ENCODE data around the gene CPZ.
"Not testable (repeated sequence)": the region's sequence is repeated elsewhere in the genome, so short reads cannot be mapped to it uniquely, and the experiment has no call there.

The CPZ gene

DNA sequence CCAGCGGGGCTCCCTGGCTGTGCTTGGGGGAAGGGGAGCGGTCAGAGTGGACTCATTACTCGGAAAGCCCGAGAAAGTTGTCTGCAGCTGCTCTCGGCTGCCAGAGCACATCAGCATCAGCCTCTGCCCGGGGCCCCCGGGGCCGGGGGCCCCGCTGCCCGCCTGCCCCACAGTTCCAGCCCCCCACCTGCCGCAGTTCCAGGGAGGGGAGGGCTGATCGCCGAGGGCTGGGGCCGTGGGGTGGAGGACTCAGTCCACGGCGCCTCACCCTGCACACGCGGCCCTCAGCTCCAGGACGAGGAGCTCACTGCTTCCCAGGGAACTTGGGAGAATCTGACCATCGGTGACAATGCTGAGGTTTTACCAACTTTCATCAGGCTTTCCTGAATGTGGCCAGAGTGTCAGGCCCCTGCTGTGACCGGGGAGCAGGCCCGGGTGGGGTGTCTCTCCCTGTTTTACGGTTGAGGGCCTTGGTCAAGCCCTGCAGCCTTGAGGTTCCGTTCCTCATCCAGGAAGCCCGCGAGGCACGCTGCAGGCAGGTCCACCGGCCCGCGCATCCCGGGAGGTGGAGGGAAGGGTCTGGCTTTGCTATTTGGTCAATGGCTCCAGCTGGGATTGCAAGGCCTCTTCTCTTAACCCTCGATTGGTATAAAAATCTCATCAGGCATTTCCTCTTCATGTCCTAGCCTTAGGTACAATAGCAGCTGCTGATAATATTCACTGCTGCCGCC, 57.2 kb downstream of the CPZ start:
- no peak for DNase-seq (ENCODE audit: low read depth, low spot score)

DNA sequence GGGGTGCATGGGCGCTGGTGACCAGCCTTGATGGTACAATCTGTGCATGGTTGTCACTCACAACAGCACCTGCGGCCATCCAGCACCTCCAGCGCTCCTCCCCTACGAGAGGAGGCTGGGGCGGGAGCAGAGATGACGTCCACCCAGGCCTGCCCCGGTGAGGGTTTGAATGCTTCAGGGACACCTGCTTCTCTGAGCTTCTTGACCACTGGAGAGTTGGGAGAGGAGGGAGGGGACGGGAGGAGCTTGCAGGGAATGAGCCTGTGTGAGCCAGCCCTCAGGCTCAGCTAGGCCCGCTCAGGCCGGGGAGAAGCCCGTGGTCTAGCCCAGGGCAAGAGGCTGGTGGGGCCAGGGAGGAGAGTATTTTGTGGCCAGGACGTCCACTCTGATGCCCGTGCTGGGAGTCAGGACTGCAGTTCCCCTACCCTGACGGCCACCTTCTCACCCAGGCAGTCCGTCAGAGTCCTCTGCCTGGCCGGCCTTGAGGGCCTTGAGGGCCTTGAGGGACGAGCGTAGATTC, 59.2 kb downstream of the CPZ start:
- DNase-seq (ENCODE audit: low read depth, low spot score) = no peak

DNA sequence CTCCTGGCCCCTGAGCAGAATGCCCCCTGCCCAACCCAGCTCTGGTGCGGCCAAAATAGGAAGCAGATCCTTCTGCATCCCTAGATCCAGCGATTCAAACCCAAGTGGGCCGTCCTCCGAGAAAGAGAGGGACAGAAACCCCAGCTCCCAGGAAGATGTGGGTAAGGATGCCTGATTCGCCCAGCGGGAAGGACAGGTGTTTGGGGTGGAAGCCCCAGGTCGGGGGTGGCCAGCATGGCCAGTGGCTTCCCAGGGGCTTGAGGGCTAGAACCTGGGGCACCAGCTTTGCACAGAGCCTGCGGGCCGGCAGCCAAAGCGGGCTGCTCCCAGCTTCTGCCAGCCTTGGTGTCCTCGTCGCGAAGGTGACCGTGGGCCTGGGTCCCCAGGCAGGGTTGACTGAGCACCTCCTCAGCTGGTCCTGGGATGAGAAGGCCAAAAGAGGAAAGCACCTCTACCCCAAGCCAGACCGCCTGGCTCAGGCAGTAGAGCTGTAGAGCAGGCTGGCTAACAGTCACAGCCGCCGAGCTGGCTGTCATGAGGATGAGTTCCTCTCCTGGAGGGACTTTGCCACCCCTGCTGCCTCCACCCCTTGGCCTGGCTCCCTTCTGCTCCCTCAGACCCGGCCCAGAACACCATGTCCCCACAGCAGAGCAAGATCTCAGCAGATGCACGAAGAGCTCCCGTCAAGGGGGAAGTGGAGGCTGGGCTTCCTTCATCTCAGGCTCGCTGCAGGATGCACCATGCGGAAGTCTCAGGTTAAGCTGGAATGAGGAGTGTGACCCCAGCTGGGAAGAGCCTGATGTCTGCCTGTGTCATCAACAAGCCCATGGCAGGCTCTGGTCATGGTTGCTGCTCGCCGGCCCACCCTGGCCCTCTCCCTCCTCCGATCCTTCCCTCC, 59.9 kb downstream of the CPZ start:
- no peak for DNase-seq (ENCODE audit: low read depth, low spot score)

DNA sequence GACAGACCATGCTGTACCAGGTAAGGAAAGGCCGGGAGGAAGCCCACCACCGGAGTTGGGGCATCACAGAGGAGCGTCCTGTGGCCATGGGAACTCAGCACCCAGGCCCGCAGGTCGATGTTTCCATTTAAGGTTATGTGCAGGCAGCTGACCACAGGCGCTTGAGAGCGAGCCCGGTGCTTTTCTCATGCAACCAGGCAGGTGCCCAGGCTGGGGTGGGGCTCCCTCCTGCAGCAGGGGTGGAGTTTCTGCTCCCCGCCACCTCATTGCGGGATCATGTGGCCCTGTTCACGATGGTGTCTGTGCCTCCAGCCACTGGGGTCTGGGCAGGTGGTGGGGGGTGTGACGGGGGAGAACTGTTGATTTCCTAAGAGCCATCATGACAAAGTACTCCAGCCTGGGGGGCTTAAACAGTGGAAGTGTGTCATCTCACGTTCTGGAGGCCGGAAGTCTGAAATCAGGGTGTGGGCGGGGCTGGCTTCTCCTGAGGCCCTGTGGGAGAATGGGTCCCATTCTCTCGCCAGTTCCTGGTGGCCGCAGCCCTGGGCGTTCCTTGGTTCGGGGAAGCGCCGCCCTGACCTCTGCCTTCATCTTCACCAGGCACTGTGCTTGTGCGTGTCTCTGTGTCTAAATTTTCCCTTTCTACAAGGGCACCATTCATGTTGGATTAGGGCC, 60.9 kb downstream of the CPZ start:
- no peak for DNase-seq (ENCODE audit: low read depth, low spot score)

DNA sequence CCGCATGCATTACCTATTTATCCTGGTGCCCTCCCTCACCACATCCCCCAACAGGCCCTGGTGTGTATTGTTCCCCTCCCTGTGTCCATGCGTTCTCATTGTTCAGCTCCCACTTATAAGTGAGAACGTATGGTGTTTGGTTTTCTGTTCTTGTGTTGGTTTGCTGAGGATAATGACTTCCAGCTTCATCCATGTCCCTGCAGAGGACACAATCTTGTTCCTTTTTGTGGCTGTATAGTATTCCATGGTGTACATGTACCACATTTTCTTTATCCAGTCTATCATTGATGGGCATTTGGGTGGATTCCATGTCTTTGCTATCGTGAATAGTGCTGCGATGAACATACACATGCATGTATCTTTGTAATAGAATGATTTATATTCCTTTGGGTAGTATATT, 61.6 kb downstream of the CPZ start:
- DNase-seq (ENCODE audit: low read depth, low spot score) = not testable (repeated sequence)

DNA sequence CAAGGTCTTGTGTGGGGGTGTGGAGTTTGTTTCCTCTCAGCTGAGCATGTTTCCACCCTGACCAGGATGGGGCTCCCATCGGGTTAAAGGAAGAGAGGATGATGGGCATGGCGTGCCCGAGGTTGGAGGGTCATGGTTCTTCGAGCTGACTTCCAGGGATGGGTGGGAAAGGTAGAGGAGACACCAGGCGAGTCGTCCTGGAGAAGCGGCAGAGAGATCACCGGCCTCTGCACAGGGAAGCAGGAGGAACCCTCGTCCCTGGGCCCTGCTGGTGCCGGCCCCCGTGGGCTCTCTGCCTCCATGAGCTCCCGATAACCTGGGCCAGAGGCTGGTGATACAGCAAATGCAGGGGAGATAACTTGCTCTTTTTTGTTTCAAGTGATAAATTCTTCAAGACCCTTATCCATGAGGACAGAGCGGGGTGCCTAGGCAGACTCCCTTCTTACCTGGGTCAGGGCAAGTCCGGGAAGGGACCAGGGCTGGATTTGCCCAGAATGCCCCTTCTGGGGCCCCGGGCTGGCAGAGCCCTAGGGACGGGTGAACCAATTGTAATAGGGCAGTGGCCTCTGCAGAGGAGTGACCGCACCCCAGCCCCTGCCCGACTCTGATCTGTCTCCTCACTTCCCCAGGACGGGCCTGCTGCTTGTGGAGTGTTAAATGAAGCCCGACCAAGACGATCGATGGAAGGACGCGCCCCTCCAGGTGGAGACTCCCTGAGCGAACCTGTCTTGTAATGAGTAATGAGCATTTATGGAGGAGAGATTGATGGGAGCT, 63.0 kb downstream of the CPZ start:
- DNase-seq (ENCODE audit: low read depth, low spot score) = no peak

DNA sequence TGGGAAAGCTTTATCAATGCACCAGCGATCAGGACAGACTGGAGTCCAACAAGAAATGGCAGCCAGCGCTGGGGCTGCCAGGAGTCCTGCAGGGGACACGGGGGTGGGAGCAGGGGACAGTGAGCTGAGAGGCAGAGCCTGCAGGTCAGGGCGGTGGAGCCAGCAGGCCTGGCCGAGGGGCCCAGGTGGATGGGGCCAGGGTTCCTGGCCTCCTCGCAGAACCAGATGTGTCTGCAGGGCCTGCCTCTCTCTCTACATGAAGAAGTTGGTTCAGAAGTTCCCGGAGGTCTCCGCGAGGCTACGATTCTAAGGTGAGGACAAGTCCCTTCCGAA, 63.6 kb downstream of the CPZ start:
- no peak for DNase-seq (ENCODE audit: low read depth, low spot score)

DNA sequence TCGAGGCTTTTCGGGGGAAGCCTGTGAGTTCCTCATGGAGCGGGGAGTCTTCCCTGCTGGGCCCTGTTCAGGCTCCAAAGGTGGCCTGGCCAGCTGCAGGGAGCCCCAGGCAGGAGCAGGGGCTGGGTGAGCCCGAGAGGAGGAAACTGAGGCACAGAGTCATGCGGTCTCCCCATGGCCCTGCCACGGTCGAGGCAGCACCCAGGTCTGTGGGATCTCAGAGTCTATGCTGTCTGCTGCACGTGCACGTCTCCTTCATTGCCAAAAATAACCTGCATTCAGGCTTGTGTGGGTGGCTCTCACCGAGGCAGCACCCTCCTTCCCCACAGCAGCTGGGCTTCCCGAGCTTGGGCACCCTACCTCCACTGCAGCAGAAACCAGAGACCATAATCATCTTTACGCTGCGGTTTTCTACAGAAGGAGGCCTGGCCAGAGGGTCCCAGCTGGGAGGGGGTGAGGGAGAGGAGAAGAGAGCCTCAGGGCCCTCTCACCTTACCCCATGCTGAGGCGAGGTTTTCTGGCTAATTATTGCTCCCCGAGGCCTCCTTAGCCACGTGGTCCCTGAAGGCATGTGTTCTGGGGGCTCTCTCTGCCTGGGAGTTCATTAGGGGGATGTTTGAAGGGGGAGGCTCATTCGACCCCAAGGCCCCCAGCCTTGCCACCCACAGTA, 64.3 kb downstream of the CPZ start:
- no peak for DNase-seq (ENCODE audit: low read depth, low spot score)

DNA sequence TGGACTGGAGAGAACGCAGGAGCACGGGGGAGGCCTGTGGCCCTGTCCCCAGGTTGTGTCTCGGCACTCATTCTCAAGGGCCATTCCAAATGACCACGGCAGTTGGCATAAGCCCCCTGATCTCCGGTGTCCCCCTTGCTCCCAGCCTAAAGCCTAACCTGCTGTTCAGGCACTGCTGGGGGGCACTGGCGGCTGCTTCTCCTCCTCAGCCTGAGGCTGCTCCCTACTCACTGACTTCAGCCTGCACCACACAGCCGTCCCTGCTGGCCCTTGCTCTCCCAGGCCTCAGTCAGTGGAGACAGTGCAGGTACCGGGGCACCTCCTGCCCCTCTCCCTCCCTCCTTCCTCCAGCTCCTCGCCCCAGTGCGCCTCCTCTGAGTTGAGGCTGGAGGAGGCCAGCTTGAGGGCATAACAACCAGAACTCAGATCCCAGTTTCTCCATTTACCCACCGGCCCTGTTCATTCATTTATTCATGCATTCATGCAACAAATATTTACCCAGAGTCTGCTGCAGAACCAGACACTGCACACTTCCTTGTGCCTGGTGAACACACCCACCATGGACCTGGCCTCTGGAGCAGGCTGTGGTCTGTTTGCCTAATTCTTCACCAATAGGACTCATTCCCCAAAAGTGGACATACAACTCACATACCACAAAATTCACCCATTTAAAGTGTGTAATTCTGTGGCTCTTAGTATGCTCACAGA, 65.0 kb downstream of the CPZ start:
- DNase-seq (ENCODE audit: low read depth, low spot score) = no peak

DNA sequence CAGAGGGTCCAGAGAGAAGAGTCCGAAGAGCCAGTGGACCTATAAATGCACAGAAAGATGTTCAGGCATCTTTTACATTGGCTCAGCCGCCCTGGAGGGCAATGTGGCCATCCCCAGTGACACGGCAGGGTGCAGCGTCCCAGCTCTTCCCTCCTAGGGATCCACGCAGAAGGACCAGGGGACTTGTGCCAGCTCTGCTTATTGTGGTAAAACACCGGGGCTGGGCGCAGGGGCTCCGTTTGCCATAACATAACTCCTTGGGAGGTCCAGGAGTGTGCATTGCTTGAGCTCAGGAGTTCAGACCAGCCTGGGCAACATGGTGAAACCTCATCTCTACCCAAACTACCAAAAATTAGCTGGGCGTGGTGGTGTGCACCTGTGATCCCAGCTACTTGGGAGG, 70.2 kb downstream of the CPZ start:
- DNase-seq (ENCODE audit: low read depth, low spot score) = no peak

DNA sequence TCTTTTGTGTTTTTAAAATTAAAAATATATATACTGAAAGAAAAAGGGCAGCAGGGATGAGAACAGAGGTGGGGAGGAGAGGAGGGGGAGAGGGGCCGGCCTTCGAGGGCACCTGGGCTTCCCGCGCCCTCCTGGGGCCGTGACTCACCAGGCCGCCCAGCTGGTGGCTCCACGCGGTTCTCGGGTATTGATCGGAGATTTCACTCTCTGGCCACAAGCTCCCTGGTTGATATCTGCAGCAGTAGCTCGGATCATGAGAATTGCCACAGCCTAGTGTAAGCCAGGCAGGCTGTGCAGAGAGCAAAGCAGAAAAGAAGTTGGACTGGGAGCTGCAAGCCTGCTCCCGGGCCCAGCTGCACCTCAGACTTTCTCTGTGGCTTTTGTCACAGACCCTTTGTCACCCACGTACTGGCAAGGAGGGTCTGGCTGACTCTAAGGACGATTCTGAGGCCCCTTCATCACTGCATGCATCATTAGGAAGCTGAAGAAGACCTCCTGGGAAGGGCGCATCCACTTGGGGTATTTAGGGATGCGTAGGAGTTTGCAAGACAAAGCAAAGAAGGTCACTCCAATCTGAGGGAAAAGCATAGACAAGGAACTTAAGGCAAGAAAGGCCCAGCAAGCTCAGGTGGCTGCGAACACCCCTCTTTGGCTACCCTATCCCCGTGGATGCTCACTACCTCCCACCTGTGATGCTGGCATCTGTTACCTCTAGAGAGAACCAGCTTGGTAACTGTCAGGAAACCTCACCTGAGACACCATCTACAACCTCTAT, 71.7 kb downstream of the CPZ start:
- no peak for DNase-seq (ENCODE audit: low read depth, low spot score)

DNA sequence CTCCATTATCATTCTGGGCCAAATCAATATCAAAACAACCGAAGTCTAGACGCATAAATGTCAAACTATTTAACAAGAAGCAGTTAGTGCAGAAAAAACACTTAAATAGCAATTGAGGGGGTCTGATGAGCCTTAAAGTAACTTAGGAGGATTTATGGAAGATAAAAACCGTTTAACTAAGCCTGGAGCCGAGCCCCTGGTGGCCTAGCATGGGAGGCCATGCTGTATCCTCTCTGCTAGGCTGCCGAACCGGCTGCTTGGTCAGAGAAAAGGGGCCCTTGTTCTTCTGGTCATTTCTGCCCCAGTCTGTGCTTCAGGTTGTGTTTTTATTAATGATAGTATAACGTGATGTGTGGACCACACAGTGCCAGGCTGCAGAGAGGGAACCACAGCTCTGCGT, 72.4 kb downstream of the CPZ start:
- DNase-seq (ENCODE audit: low read depth, low spot score) = no peak

DNA sequence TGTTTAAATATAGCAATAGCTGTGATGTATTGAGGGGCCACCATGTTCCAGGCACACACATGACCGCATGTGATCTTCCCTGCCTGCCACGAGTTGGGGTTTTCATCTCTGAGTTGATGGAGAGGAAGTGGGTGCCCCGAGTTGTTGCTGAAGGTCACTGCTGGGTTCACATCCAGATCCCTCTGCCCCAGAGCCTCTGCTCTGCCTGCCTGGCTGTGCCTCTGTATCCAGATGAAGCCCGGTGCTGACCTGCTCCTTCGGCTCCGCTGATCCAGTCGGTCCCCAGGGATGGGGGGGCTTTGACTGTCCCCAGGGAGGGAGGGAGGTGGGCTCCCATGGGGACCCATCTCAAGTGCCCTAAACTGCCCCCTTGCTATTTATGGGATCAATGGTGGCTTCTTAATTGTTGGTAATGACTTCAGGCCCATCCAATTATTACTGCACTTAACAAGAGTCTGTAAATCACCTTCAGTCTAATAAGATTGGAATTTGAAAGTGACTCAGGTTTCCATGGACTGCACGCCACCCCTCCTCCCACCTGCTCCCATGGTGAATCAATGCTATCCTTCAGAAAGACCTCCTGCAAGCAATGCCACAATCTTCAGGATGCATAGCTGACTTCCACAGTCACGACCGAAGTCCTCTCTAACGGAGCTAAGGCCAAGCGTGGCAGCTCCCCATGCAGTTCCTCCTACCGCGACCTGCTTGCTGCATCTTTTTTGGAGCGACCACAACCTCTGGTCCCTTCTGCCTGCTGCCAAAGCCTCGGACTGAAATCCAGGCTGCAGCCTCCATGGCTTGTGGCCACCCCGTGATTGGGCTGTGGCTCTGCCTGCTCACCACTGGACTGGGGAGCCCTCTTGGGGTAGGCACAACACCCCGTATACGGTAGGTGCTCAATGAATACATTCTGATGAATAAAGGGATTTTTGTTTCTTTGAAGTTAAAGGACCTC, 73.1 kb downstream of the CPZ start:
- no peak for DNase-seq (ENCODE audit: low read depth, low spot score)

DNA sequence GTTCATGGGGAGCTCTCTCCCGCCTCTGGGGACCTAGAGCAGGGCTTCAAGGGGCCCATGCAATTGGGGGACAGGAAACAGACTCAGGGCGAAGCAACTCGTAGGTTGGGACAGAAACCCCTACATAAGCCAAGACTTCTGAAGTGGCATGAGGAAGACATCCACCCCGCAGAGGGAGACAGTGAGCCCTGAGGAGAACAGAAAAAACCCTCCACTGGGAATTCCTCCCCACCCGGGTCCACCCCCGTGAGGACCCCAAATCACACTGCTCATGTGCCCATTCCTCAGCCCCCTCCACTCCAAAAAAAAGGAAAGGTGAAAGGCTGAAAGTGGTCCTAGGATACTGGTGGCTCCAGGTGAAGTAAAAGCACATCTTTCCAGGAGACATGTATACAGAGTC, 74.0 kb downstream of the CPZ start:
- DNase-seq (ENCODE audit: low read depth, low spot score) = no peak
